NOMO-1 (cell line): ENCODE data around the gene DOCK11.

Source experiments
- DNase-seq, 2 experiments: peaks; one replicate each; lab custom pipeline; 2025; ENCODE audit not compliant: unreplicated experiment in 2 of 2; lab: John Stamatoyannopoulos, UW

DOCK11 gene

DNA sequence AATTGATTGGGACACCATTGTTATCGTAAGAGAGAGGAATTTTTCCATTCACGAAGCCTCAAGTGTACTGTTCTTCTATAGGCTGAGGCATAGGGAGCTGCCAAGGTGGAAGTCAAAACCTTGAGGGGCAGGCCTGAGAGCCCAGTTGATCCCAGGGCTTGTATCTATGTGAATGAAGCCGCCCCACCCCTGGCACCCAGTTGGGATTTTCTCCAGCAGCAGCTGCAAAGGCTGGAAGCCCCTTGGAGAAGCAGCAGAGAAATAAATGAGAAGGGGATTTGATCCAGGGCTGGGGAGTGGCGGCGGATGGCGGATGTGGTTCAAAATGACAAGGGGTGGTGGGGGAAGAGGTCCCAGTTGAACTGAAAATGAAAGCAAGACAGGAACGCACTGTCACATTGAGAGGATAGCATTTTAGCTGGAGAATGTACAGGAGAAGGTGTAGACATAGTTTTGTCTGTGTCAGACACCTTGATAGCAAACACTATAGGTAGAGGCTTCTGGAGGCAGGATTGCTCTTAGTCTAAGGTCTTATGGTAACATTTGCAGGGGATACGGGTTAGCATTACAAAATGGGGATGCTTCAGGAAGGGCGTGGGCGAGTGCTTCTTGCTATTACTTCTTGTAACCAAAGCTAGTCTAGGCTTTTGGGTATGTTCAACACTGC is 32.6 kb downstream of the DOCK11 start:
- peak in 1 of 2 experiments; percentile 31 for DNase-seq

DNA sequence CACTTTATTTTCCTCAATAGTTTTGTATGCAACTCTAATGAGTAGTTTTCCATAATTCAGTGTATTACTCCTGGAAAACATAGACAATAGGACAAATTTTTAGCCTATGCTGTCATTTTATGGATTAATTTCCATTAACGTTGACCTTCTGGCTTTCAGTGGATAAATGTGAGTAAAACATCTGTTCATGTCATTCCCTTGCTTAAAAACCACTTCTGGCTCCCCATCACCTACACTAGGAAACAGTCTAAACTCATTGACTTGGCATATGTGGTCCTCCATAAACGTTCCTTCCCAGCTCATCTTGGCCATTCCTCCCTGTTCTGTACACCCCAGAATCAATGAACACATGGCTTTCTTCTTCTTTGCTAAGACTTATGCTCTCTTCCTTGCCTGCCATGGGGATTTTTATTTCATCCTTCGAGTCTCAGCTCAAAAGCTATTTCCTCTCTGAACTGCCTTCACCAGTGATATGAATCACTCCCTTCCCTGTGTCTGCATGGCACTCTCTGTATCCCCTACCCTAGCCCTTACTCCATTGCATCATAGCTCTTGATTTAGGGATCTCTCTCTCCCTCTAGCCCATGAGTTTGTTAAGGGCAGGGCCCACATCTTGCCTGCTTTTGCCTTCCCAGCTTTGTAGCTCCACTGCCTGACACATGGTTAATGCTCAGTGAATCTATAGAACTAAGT is 34.8 kb downstream of the DOCK11 start:
- peak; percentile 28 to 37 for DNase-seq

GRCh38 chrX:118534716-118535493 is 39.3 kb downstream of the DOCK11 start:
- DNase-seq: no peak

GRCh38 chrX:118536204-118536603 is 40.6 kb downstream of the DOCK11 start:
- no peak for DNase-seq

DNA sequence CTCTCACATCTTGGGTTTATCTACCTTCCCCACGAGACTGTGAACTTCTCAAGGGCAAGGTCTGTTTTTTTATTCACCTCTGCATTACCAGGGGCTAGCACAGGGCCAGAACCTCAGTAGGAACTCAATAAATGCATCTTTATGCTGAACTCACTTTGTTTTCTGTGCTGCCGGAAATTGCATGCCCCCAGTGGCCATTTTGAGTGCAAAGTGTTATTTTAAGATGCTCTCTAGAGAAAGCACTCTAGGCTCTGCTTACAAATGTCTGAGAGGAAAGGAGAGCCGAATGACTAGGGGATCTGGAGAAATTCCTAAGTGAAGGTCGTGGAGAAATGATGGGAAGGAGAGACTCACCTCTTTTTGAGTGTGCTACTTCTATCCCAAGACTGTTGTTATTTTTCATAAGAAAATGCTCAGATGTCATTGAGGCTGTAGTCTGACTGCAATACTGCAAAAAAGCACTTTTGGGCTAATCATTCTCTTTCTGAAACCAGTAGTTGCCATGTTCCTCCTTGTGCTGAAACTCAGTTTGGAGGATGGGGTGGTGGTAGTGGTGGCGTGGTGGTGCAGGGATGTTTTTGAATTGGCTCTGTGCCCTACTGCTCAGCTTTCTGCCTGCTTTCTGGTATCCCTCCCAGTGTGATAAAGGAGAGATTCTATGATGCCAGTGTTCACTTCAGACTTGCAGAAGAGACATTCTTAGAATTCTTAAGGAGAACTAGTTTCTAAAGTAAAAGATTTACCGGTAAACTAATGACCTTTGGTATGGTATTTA is 41.3 kb downstream of the DOCK11 start:
- DNase-seq: peak; percentile 22 to 35

DNA sequence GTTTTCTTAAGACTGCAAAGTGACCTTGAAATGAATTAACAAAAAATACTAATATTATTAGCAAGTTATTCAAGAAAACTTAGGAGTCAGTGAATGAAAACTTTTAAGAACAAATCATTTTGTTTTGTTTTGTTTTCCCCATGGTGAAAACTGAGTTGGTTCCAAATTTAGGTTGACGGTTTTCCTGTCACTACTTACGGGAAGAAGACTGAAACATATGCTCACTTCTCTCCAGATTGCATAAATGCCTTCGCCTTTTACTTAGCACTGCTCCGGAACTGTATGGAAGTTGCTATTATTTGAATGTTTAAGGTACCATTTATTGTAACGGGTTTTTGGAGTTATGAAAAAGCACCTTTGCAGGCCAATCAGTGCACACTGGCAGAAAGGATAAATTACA is 42.8 kb downstream of the DOCK11 start:
- DNase-seq: no peak

DNA sequence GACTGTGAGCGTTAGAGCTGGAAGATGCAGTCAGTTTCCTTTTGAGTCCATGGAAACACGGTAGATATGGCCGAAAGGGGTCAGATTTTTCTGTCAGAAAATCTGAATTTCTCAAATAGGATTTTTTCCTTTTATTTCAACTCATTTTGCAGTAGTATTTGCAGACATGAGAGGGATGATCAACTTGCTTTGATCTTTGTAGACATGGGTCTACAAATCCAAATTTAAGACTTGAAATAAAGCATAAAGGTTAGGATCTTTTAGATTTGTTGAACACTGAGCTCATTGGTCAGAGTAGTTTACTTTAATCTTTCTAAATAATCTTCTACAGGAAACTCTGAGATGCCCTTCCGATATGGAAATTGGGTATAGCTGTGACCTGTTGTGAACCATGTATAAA is 44.7 kb downstream of the DOCK11 start:
- DNase-seq: no peak

GRCh38 chrX:118541482-118541881 is 45.9 kb downstream of the DOCK11 start:
- DNase-seq: no peak

GRCh38 chrX:118545510-118545909 is 49.9 kb downstream of the DOCK11 start:
- DNase-seq: no peak

- no peak for DNase-seq
These were observed 53.2 kb downstream of the DOCK11 start for GRCh38 chrX:118548841-118549240.

DNA sequence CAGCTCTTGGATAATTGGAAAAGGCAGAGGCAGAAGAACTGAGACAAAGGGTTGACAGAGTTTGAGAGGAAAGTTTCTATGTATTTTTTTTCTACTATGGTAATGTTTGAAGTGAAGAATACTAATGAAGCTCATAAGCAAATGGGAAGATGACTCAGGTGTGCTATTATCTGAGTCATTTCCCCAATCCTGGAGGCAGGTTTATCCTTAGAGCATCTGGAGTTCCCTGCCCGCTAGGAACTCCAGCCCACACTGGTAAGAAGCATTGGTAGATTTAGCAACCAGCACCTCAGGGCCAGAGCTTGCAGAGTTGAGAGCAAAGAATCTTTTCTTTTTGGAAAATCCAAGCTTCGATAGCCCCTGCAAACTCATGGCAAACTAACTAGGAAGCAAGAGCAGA is 55.2 kb downstream of the DOCK11 start:
- DNase-seq: no peak

- no peak for DNase-seq
These were observed 55.8 kb downstream of the DOCK11 start for GRCh38 chrX:118551426-118551825.

GRCh38 chrX:118552121-118552900 is 56.7 kb downstream of the DOCK11 start:
- no peak for DNase-seq

DNA sequence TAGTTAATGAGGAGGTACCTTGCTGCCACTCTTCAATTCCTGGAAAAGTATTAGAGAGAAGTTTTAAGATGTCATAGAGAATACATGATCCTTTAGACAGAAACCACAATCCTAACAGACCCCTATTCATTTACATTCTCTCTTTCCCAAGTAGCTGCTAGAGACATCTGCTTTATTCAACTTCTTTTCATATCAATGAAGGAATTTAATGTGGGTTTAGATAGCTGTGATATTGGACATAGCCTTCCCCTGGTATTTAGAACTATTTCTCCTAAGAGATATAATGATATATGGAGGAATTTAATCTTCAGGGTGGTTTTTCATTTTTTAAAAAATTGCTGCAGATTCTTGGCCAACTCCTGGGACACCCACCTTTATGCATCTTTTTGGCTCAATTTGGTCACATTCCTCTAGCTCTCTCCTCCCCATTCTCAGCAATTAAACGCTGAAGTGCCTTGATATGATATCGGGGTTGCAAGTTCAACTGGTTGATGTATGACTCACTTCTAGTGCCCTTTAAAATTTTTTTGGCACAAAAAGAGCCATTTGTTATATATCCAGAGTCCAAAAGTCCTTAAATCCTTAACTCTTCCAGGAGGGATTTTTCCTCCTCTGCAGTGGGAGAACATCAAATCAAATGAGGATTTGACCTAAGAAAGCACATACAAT is 57.6 kb downstream of the DOCK11 start:
- no peak for DNase-seq

DNA sequence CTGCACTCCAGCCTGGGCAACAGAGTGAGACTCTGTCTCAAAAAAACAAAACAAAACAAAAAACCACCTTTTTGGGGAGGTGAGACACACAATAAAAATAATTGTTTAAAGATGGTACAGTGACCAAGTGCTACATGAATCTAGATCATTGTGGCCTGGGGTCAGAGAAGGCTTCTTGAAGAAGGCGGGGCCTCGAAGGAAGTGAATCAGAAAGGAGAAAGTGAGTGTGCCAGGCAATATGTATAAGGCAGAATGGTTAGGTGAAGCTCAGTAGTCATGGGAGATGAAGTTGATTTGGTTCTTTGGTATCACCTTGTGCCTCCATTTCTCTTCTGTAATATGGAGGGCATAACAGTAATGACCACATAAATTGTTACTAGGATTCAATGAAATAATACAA is 58.9 kb downstream of the DOCK11 start:
- no peak for DNase-seq

GRCh38 chrX:118558926-118559325 is 63.3 kb downstream of the DOCK11 start:
- peak in 1 of 2 experiments; percentile 46 for DNase-seq

DNA sequence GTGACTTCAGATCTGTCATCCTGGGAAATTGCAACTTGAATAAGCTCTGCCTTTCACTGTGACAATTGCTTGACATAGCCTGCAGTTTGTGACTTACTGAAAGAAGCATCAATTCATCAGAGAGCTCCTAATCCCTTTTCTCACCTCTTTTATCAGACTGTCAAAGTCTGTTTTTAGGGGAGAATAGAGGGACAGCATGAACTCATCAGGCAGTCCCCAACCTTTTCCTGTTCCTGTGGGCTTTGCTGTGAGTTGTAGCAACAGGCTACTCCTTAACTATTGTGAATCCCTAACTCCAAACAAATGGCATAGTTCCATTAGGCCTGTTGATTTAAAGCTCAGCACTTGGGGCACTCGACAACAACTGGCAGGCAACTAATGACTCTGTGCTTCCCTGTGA is 64.9 kb downstream of the DOCK11 start:
- DNase-seq: no peak

- no peak for DNase-seq
These were observed 67.1 kb downstream of the DOCK11 start for GRCh38 chrX:118562582-118563164.

DNA sequence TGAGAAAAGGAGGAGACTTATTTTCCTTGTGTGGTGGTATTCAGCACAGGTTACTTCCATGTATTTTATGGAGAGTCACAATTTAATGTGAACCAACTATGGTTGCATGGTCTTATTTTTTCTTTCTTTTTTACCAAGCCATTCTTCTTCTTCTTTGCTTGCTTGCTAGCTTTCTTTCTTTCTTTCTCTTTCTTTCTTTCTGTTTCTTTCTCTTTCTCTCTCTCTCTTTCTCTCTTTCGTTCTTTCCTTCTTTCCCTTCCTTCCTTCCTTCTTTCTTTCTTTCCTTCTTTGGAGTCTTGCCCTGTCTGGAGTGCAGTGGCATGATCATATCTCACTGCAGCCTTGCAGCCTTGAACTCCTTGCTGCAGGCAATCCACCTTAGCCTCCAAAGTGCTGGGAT is 68.9 kb downstream of the DOCK11 start:
- no peak for DNase-seq
